Heart right ventricle (tissue), 16 donors: ENCODE results near the gene TWIST2. TPM values are rescaled to one million over a fixed set of nuclear protein-coding genes. Genes with fewer than 3 reads are reported as not detected.

Experiments
- ATAC-seq, 8 donors: fragments of 200-7000 bp; cut with Tn5 transposase; one replicate each; pipeline ENCODE4 v1.9.1; 2020; ENCODE audit warnings: mild to moderate bottlenecking in 8 of 8, moderate library complexity in 8 of 8, moderate number of reproducible peaks in 1 of 8
- DNase-seq, 2 donors: peaks; one replicate each; pipeline ENCODE4 v3.0.0-alpha.2; 2020
- H3K27ac ChIP-seq, 10 donors: fragments of 200-600 bp; sonication (generic) in 2 of 10; one replicate each; pipeline versions ENCODE4 v1.5.0 to v1.8.0; 2020 to 2022; ENCODE audit warnings: mild to moderate bottlenecking in 3 of 10
- H3K27me3 ChIP-seq, 7 donors: fragments of 200-600 bp; one replicate each; pipeline ENCODE4 v1.8.0; 2021 to 2022; ENCODE audit warnings: mild to moderate bottlenecking in 2 of 7
- H3K36me3 ChIP-seq, 9 donors: fragments of 200-600 bp; sonication (generic) in 1 of 9; one replicate each; pipeline versions ENCODE4 v1.5.0 to v1.8.0; 2020 to 2022; ENCODE audit warnings: mild to moderate bottlenecking in 2 of 9
- H3K4me1 ChIP-seq, 9 donors: fragments of 200-600 bp; sonication (generic) in 1 of 9; one replicate each; pipeline versions ENCODE4 v1.5.0 to v1.8.0; 2020 to 2022; ENCODE audit warnings: mild to moderate bottlenecking in 4 of 9
- H3K4me3 ChIP-seq, 10 donors: fragments of 200-600 bp; sonication (generic) in 2 of 10; one replicate each; pipeline versions ENCODE4 v1.5.0 to v1.8.0; 2020 to 2022; ENCODE audit warnings: mild to moderate bottlenecking in 7 of 10, moderate library complexity in 2 of 10
- H3K9me3 ChIP-seq, 11 donors: fragments of 200-600 bp in 10 of 11; sonication (generic) in 2 of 11; one replicate each; pipeline versions ENCODE4 v1.5.0 to v1.8.0; 2013 to 2022; ENCODE audit warnings: mild to moderate bottlenecking in 2 of 11, control low read depth in 1 of 11, moderate library complexity in 1 of 11
- CTCF ChIP-seq, 9 donors: fragments of 200-600 bp; sonication (generic) in 2 of 9; IDR thresholded peaks; one replicate each; pipeline versions ENCODE4 v1.5.0 to v1.8.0; 2021 to 2022; ENCODE audit warnings: antibody characterized with exemption in 9 of 9, mild to moderate bottlenecking in 5 of 9, moderate library complexity in 1 of 9
- WGBS, 2 donors: extraction: QIAGEN DNeasy Blood & Tissue Kit; methylation state at CpG; one replicate each; pipeline ENCODE4 v1.1.7; 2013; ENCODE audit warnings: inconsistent platforms in 1 of 2; 5-methylcytosine and 5-hydroxymethylcytosine counted together
- intact Hi-C, 10 donors: fragments of 100-400 bp; cut with DNase I; formaldehyde crosslinking; loops; one replicate each; pipeline versions ENCODE4 v1.11.1 to v1.14.2; 2022
- polyA plus RNA-seq, 2 donors: library from polyadenylated mRNA; stranded (reverse); fragments of 200-250 nt; gene quantifications; one replicate each; pipeline ENCODE4 v1.2.3, GENCODE V29; 2013
- total RNA-seq, 10 donors: library from RNA; stranded (reverse); fragmentation: NEBNext Ultra II Directional in 3 of 10; extraction: Animal tissue kit (Norgen Biotek cat#: 25700) in 3 of 10; gene quantifications; one replicate each; pipeline versions ENCODE4 v1.2.1 to v1.2.4, GENCODE V29; 2021 to 2023
- donor health status: Arrhythmogenic right ventricular cardiomyopathy.
- donor health status: ischemic (EF 13 %, LVEDD 7.1; RV severe dilation, severe dysfunction).
- donor health status: healthy with polysubstance abuse.
- donor health status: DM: no; HTN: yes; CAD: no.
- donor health status: DM: no; HTN: no; CAD: no.
- donor health status: ischemic (EF 25% LVEDD 6.9; RV normal size, moderate dysfunction).
- donor health status: ischemic (EF 25% LVEDD 5.7; RV mildly dilated, moderate dysfunction).
- donor health status: healthy.
- donor health status: DM: yes; HTN: yes; CAD: no.
- donor health status: Ischemic cardiomyopathy.
- donor health status: ischemic (EF 35%, LVEDD 5.7; RV mildly dilated, moderate dysfunction).
- donor health status: nonischemic (EF 11% LVEDD 7.7; RV severe dilation, severe dysfunction).
- donor health status: DM: yes; HTN: yes; CAD: no.
- donor health status: PGD.
- donor health status: ischemic (EF 29% LVEDD 5.4; RV normal size, mild dysfunction).
- donor health status: nonischemic (EF 23%, LVEDD 6.1; RV moderate dilation, normal function).

TWIST2 gene
- total and polyA plus RNA-seq, 12 donors, result 0.19 to 3.5 (median 1.1) TPM

DNA sequence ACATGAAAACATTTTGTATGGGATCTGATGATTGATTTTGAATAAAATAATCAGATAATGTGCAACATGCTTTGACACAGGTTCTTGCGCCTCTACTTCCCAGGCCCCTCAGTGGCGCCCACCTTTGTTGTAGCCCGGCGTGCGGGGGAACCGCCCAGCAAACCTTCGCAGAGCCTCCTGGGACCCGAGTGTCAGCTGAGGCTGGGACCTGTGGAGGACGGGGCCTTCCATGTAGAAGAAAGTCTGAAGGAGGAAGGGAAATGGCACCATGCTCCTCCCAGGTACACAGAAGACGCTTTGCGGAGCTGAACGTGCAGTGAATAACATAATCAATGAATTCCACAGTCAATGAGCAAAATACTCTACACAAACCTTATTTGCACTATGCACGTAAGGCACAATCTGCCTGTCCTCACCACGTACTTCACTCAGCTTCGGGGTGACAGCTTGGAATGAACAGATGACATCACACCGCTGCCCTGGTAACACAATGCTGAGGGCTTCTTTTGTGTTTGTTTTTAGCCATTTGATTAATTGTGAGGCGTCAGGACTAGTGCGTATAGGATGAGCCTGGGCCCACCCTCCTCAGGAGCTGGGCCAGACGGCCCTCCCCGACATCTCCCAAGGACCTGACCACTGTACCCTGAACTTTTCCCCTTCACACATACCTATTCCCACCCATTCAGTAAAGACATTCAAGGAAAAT is 78.1 kb downstream of the TWIST2 start:
- H3K4me1 ChIP-seq, result peaks cover 0 to 21% (median 7%) of the 10 kb centered on the region in 9 donors
- WGBS, 2 donors, result 79 to 84% methylated on average over 20 of the region's 20 CpGs
- DNase-seq (no peak), ATAC-seq (no peak)
- no peak for TF ChIP-seq CTCF (IDR thresholded peaks at IDR 0.05)
- H3K4me3 ChIP-seq, result no peak overlapping the region
- no peaks in the 10 kb centered on the region for H3K9me3 ChIP-seq
- no peak overlapping the region for H3K27ac ChIP-seq
- H3K36me3 ChIP-seq, result no peaks in the 10 kb centered on the region
- H3K27me3 ChIP-seq, result peaks cover 0 to 52% (median 21%) of the 10 kb centered on the region in 7 donors
- intact Hi-C loops, result no loop called here

DNA sequence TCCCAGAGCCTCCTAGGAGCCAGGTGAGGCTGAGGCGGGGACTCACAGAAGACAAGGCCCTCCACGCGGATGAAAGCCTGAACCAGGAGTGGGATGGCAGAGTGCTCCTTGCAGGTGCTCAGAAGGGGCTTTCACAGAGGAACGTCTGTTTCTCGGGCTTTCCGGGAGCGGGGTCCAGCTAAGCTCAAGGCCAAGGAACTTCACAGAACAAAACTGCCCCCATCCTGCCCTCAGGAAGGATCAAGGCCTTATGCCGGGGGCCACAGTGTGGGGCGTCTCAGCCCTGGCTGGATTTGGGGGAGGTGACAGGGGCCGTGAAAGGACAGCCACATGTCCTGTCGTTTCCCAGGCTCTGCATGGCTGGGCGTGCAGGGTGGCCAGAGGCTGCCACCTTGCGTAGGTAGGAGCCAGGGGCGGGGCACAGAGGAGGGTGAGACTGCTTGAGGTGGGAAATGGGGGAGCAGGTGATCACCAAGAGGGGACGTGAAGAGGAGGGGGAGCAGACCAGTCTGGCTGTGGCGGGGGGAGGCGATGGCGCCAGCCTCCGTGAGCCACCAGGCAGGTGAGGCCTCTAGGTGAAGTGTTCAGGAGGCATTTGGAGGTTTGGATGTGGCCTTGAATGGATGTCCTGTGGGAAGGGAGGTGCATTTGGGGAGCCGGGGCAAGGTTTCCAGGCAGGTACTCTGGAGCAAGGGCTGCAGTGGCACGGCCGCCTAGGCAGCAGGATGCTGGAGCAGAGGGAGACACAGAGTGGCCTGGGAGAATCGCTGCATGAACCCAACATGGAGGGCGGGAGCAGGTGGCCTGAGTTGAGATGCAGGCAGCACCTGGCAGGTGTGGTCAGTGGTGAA is 79.1 kb downstream of the TWIST2 start:
- H3K27ac ChIP-seq, result no peak overlapping the region
- WGBS, 2 donors, result 86 to 89% methylated on average over 24 of the region's 24 CpGs
- H3K27me3 ChIP-seq, result peaks cover 0 to 42% (median 15%) of the 10 kb centered on the region in 7 donors
- ATAC-seq, result no peak
- DNase-seq, result no peak
- no peaks in the 10 kb centered on the region for H3K36me3 ChIP-seq
- peaks cover 0 to 21% (median 7%) of the 10 kb centered on the region in 9 donors for H3K4me1 ChIP-seq
- H3K4me3 ChIP-seq, result no peak overlapping the region
- H3K9me3 ChIP-seq, result no peaks in the 10 kb centered on the region
- no peak for TF ChIP-seq CTCF (IDR thresholded peaks at IDR 0.05)
- intact Hi-C loops, result no loop called here

- DNase-seq, result no peak
- Histone ChIP-seq H3K9me3 (peaks cover 0 to 2% (median 0%) of the 10 kb centered on the region in 11 donors), H3K27me3 (peaks cover 0 to 33% (median 6%) of the 10 kb centered on the region in 7 donors), H3K36me3 (no peaks in the 10 kb centered on the region), H3K4me3 (no peak overlapping the region), H3K4me1 (peaks cover 0 to 21% (median 7%) of the 10 kb centered on the region in 9 donors), H3K27ac (no peak overlapping the region)
- ATAC-seq, result peak in 1 of 8 donors; percentile 26
- no peak for TF ChIP-seq CTCF (IDR thresholded peaks at IDR 0.05)
- 78 to 87% methylated on average over 14 of the region's 14 CpGs for WGBS, 2 donors
- intact Hi-C loops, result no loop called here
These were observed 80.0 kb downstream of the TWIST2 start for GRCh38 chr2:238927746-238928519.
